A375 (cell line): ENCODE results near the gene UBR3. TPM values are rescaled to one million over a fixed set of nuclear protein-coding genes. Genes with fewer than 3 reads are reported as not detected.

Experiments
- small RNA-seq: library from RNA; depleted of rRNA; stranded (forward); fragments of <200 nt; gene quantifications from one replicate; pipeline ENCODE3, GENCODE V24; 2014
- total RNA-seq: library from RNA; depleted of rRNA; stranded (reverse); fragments of >200 nt; shearing (Covaris generic); gene quantifications from 2 replicates; pipeline ENCODE4 v1.2.3, GENCODE V29; 2014; rRNA removed

Gene UBR3
- total RNA-seq, result 4.4 and 5.5 TPM in 2 replicates

GRCh38 chr2:169827272-169828140 is at the start of gene UBR3:
Gene UBR3, plus strand, starts transcription at chr2:169827454. Its CDS starts 54 bp downstream, at chr2:169827508.

GRCh38 chr2:169798718-169799592 is 28.3 kb upstream of the UBR3 start, which contains the start of gene SSB:
Gene SSB, plus strand, starts transcription at chr2:169798871. Its CDS starts 2,090 bp downstream, at chr2:169800961.

GRCh38 chr2:169824373-169825333 is 2.6 kb upstream of the UBR3 start, which contains the start of gene METTL5:
Gene METTL5, minus strand, starts transcription at chr2:169824905. Its CDS starts 308 bp downstream, at chr2:169824597.

Small RNA genes lying within 50 kb of the gene (small RNA-seq; reads per million reads assigned to genes)
- gene RNU6-1006P, result not detected

Other genes starting within 250 kb of the UBR3 start
- 7.6 and 9.7 TPM in 2 replicates for gene PPIG, start 243.1 kb upstream of the UBR3 start, total RNA-seq
- not detected in 2 replicates for gene CFAP210, start 133.0 kb upstream of the UBR3 start, total RNA-seq
- gene PHOSPHO2, start 133.0 kb upstream of the UBR3 start, total RNA-seq, result 2.8 and 3.0 TPM in 2 replicates
- 8.2 and 8.7 TPM in 2 replicates for gene KLHL23, start 93.6 kb upstream of the UBR3 start, total RNA-seq
- gene SSB, start 28.6 kb upstream of the UBR3 start, total RNA-seq, result 49.8 and 70.6 TPM in 2 replicates
- 30.4 and 34.5 TPM in 2 replicates for gene METTL5, start 2.5 kb upstream of the UBR3 start, total RNA-seq